22Rv1 (cell line): ENCODE data around the gene WDR35.

Source experiments
- H3K27ac ChIP-seq: fragments of 450-650 bp; 2 replicates; pipeline ENCODE4 v1.5.1; 2017
- CTCF ChIP-seq: fragments of 450-650 bp; IDR thresholded peaks from 2 replicates; pipeline ENCODE4 v1.5.1; 2017; ENCODE audit warnings: mild to moderate bottlenecking
- ZFX ChIP-seq: fragments of 450-650 bp; IDR thresholded peaks from 2 replicates; pipeline ENCODE4 v1.6.1; 2017; ENCODE audit warnings: antibody characterized with exemption, borderline replicate concordance

The WDR35 gene

GRCh38 chr2:19989667-19990415 is at the start of gene WDR35:
Gene WDR35 (minus strand): TSS chr2:19990105. CDS start chr2:19990015, 90 bp downstream.
- no peak for TF ChIP-seq ZFX
- TF ChIP-seq CTCF: no peak
- H3K27ac ChIP-seq: peak within 1 kb of the TSS; percentile 53

- H3K27ac ChIP-seq: no peak overlapping the region
These were observed 47.8 kb upstream of the WDR35 start for GRCh38 chr2:20037660-20038059.

GRCh38 chr2:20035955-20036666 is 46.2 kb upstream of the WDR35 start:
- TF ChIP-seq CTCF: no peak
- no peak overlapping the region for H3K27ac ChIP-seq

More at GRCh38 chr2:20037660-20038059, 47.8 kb upstream of the WDR35 start:
- TF ChIP-seq ZFX (no peak), CTCF (no peak)

- TF ChIP-seq CTCF (no peak), ZFX (no peak)
- no peak overlapping the region for H3K27ac ChIP-seq
These were observed 44.9 kb upstream of the WDR35 start for GRCh38 chr2:20034821-20035220.

- TF ChIP-seq ZFX: no peak
- TF ChIP-seq CTCF: no peak
- H3K27ac ChIP-seq: no peak overlapping the region
These were observed 44.3 kb upstream of the WDR35 start for GRCh38 chr2:20034218-20034617.

GRCh38 chr2:20033322-20033721 is 43.4 kb upstream of the WDR35 start:
- no peak overlapping the region for H3K27ac ChIP-seq
- no peak for TF ChIP-seq ZFX
- no peak for TF ChIP-seq CTCF

GRCh38 chr2:20030224-20030623 is 40.3 kb upstream of the WDR35 start:
- TF ChIP-seq CTCF: no peak
- TF ChIP-seq ZFX: no peak

More at GRCh38 chr2:20030224-20030623, 40.3 kb upstream of the WDR35 start:
- no peak overlapping the region for H3K27ac ChIP-seq
